ENCODE measurements around the gene ICOSLG.
"Not testable (repeated sequence)": the region's sequence is repeated elsewhere in the genome, so short reads cannot be mapped to it uniquely, and the experiment has no call there.

Gene ICOSLG

DNA sequence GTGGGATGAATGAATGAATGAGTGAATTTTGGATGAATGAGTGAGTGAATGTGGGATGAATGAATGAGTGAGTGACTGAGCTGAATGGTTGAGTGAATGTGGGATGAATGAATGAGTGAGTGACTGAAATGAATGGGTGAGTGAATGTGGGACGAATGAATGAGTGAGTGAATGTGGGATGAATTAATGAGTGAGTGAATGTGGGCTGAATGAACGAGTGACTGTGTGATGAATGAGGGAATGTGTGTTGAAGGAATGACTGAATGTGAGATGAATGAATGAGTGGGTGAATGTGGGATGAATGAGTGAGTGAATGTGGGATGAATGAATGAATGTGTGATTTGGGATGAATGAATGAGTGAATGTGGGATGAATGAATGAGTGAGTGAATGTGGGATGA is 28.8 kb downstream of the ICOSLG start:
- DNase-seq (ENCODE audit: low read depth); H3K4me3 ChIP-seq (ENCODE audit: low read depth, low read length): not testable (repeated sequence)

DNA sequence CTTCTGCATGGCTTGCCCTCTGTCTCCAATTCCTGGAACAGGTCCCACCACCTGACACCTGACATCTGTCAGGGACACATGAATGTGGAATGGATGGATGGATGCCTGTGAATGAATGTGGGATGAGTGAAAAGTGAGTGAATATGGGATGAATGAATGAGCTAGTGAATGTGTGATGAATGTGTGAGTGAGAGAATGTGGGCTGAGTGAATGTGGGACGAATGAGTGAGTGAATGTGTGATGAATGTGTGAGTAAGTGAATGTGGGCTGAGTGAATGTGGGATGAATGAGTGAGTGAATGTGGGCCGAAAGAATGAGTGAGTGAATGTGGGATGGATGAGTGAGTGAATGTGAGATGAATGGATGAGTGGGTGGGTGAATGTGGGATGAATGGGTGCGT is 29.2 kb downstream of the ICOSLG start:
- DNase-seq (ENCODE audit: low read depth); H3K4me3 ChIP-seq (ENCODE audit: low read depth, low read length): not testable (repeated sequence)

DNA sequence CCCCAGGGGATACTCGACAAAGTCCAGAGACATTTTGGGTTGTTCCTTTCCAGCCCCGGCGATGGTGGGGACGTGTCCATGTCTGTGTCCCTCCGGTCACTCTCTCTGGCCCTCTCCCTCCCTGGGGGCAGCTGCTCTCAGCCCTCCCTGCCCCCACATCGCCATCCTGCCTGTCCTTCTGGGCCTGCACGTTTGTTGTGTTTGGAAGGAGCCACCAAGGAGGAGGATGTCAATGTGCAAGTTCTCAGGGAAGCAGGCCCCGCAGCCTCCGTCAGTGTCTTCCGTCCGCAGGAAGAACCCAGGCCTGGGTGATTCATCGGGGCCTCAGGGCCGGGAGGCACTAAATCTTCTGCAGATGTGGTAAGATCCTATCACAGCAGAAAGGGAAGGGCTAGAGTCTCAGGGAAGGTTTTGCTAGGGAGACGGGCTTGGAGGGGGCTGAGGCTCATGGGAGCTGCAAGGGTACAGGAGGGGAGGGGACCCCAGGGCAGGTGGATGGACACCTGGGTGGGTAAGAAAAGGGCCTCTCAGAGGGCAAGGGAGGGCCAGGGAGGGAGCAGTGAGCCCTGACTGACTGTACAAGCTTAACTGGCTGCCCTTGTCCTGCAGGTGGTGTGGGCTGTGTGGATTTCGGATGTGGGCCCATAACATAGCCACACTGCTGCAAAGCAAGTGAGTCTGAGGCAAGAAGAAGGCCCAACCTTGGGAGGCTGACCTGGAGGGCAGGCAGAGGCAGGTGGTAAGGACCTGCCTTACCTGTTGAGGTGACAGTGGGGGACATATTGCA is 32.7 kb downstream of the ICOSLG start:
- H3K4me3 ChIP-seq (ENCODE audit: low read depth, low read length); DNase-seq (ENCODE audit: low read depth): not testable (repeated sequence)

DNA sequence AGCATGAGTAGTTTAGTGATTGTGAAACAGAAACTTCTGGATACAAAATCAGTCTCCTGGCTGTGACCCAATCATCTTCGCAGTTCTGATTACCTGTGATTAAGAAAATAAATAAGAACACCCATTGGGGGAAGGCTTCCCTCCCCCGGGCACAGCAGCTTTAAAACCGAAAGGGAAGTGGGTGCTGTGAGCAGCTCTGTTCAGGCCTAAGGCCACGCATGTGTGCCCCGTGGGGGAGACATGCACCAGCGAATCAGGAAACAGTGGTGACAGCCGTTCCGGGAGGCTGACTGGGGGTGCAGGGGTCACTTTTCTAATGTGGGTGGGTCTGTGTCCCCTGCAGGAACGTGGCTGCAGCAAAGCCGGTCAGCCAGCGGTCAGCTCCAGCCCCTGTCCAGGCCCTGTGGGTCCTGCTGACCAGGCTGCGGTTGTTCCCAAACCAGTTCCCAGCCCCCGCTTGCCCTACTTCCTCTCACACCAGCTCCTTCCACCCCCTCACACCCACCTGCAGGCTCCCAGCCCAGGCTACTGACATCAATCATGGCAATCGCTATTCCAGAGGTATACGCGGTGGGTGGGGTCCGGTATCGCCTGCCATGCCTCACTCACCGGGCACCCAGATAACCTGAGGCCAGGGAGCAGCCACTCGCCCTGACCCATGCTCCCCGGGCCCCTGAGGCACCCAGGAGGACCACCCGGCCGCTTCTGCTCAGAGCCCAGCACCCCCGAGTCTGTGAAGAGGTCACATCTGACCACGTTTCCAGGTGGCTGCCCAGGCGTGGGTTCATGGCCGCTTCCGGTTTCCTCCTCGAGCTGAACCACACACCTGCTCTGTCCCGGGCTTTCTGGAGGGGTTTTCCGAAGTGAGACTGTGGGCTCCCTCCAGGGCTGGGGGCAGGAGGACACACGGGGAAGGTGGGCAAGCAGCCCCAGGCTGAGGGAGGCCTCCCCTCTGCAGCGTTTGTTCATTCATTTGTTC is 33.8 kb downstream of the ICOSLG start:
- H3K4me3 ChIP-seq (ENCODE audit: low read depth, low read length); DNase-seq (ENCODE audit: low read depth): not testable (repeated sequence)

DNA sequence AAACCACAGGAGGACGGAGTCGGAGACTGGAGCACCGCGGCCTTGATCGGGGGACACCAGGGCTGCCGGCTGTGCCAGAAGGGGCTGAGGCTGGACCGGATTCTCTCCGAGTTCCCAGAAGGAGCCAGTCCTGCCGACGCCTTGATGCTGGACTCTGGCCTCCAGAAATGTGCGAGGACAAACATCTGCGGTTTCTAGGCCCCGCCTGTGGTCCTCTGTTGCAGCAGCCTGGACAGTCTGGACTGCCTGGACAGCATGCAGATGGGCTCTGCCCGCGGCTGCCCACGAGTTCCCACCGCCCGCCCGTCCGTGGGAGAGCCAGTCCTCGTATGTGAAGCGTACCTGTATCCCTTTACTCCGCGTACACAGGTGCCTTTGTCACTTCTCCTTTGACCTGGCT is 34.6 kb downstream of the ICOSLG start:
- DNase-seq (ENCODE audit: low read depth) = not testable (repeated sequence)

DNA sequence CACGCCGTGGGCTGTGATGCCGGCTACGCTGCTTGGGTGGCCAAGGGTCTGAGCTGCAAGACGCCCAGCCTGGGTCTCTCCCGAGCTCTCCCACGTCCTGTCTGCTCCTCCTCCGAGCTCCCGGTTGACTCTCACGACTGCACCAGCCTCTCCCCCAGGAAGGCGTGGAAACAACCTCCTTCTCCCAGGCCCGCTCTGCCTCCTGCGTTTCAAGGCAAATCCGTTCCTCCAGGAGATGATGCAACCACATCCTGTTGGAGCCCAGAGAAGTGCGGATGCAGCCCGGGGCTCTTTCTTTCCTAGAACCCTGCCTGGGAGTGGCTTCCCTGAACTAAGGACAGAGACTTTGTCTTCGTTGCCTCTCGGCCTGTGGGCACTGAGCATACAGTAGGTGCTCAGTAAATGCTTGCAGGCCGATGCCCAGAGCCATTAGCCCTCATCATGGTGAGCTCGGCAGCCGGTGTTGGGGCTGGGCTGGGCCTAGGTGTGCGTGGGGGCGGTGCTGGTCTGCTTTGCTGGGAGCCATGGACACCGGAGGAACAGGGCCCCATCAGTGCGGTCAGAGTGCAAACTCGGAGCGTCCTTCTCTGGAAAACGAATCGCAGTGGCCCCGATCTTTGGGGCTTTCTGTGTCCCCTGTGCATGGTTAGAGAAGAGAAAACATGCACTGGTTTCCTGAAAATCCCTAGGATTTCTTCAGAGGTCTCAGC is 38.0 kb downstream of the ICOSLG start:
- DNase-seq (ENCODE audit: low read depth); H3K4me3 ChIP-seq (ENCODE audit: low read depth, low read length): not testable (repeated sequence)

More for the DNA sequence above, 34.6 kb downstream of the ICOSLG start:
- H3K4me3 ChIP-seq (ENCODE audit: low read depth, low read length) = not testable (repeated sequence)

DNA sequence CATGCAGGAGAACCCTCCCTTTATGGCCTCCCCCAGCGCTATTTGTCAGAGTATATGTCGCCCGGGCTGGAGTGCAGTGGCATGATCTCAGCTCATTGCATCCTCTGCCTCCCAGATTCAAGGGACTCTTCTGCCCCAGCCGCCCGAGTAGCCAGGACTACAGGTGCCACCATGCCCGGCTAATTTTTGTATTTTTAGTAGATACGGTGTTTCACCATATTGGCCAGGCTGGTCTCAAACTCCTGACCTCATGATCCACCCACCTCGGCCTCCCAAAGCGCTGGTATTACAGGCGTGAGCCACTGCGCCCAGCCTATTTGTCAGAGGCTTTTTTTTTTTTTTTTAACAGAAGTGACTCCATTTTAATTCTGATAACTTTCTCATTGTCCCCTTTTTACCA is 40.7 kb downstream of the ICOSLG start:
- H3K4me3 ChIP-seq (ENCODE audit: low read depth, low read length); DNase-seq (ENCODE audit: low read depth): not testable (repeated sequence)

DNA sequence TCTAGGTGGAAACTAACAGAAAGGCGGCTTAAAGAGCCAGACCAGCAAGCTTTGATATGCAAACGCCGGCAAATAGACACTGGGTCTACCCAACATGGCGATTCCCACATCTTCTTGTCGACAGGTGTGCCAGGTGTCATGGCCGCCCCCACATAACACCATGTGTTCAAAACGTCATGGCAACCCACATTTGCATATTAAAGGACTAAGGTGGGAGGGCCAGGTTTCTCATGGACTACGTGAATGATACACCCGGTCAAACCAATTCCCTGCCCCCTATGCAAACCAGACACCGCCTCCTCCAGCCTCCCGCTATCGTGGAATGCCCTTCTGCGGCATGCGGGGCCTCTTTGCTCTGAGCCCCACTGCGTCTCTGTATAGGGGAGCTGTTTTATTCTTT is 41.3 kb downstream of the ICOSLG start:
- no peak overlapping the region for H3K4me3 ChIP-seq (ENCODE audit: low read depth, low read length)
- DNase-seq (ENCODE audit: low read depth) = no peak
- TF ChIP-seq, protein P1, sequence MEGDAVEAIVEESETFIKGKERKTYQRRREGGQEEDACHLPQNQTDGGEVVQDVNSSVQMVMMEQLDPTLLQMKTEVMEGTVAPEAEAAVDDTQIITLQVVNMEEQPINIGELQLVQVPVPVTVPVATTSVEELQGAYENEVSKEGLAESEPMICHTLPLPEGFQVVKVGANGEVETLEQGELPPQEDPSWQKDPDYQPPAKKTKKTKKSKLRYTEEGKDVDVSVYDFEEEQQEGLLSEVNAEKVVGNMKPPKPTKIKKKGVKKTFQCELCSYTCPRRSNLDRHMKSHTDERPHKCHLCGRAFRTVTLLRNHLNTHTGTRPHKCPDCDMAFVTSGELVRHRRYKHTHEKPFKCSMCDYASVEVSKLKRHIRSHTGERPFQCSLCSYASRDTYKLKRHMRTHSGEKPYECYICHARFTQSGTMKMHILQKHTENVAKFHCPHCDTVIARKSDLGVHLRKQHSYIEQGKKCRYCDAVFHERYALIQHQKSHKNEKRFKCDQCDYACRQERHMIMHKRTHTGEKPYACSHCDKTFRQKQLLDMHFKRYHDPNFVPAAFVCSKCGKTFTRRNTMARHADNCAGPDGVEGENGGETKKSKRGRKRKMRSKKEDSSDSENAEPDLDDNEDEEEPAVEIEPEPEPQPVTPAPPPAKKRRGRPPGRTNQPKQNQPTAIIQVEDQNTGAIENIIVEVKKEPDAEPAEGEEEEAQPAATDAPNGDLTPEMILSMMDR (IDR thresholded peaks at IDR 0.05; ENCODE audit: control insufficient read depth, extremely low read depth, insufficient read depth) = no peak

DNA sequence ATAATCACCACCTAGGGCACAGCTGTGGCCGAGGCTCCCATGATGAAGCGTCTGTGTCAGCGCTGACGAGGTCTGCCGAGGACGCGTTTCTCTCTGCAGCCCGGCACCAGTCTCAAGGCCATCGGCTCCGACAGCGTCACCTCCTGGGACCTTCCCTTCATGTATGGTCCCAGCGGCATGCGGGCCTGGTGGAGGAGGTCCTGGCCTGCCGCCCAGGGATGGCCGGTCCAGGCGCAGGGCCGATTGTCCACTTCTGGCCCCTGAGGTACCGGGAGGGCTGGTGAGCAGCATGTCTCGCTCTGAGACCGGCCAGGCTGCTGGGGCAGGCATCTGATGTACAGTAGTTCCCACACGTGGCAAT is 43.6 kb downstream of the ICOSLG start:
- not testable (repeated sequence) for DNase-seq (ENCODE audit: low read depth); H3K4me3 ChIP-seq (ENCODE audit: low read depth, low read length)

DNA sequence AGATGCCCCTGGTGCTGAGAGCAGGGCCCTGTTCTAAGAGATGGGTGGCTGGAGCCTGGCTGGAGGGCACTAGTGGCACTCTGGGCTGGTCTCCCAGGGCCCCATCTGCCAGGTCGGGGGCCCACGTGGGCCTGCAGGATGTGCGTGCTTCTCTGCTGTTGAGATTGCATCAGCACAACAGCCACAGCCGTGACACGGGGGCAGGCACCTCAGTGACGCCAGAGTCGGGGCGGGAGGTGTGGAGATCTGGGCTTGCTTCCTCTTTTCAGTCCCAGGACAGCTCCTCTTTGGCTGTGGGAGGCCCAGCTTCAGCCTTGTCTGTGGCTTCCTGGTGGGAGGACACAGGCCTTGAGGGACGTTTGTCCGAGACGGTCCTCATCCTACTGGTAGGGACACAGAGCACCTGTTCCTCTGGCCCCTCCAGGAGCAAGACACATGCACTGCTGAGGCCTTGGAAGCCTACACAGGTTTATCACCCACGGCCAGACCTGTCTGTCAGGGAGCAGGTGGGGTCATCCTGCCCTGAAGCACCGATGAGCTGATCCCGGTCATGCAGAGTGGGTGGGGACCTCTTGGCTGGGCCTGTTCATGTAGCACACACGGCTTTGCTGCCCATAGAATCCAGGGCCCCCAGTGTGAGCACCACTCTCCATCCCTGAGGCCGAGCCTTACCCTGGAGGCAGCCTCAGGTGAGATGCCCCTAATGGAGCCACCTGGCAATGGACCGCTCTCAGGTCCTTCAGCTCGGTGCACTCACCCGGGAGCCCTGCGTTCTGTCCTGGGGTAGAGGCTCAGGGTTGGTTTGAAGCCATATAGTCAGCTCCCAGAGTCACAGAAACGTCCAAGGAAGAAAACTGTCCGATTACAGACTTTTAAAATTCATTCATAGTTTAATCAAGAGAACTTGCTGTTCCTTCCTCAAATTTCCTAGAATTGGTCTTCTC is 44.3 kb downstream of the ICOSLG start:
- H3K4me3 ChIP-seq (ENCODE audit: low read depth, low read length); DNase-seq (ENCODE audit: low read depth): not testable (repeated sequence)

DNA sequence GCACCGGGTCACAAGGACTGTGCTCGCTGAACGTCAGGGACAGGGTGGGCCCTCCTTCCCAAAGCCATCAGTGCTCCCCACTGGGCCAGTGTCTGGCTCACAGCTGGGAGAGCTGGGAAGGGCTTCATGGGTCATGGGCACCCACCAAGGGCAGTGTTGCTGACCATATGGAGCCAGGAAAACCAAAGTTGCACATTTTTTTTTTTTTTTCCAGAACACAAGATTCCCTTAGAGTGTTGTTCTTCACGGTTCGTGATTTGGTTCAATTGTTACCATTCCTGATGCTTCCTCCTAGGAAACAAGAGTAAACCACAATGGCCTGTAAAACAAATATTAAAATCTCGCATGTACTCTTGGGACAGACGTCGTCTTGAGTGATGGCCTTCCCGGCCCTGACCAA is 45.9 kb downstream of the ICOSLG start:
- DNase-seq (ENCODE audit: low read depth); H3K4me3 ChIP-seq (ENCODE audit: low read depth, low read length): not testable (repeated sequence)

DNA sequence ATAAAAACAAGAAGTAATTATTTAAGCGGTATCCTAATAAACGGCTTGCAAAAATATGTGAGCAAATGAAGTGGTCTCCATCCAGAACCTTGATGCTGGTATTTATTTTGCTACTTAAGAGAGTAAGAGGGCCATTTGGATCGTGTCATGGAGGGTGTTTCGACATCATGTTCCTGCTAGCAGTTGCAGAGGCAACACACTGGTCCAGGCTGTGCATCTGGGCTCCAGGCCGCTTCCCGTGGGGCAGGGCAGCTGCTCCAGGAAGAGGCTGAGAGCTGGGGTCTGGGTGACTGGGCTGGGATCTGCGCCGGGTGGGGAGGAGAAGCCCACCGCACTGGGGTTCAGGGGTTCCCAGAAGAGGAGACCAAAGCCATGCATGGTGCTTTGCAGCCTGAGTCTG is 46.3 kb downstream of the ICOSLG start:
- not testable (repeated sequence) for H3K4me3 ChIP-seq (ENCODE audit: low read depth, low read length); DNase-seq (ENCODE audit: low read depth)

DNA sequence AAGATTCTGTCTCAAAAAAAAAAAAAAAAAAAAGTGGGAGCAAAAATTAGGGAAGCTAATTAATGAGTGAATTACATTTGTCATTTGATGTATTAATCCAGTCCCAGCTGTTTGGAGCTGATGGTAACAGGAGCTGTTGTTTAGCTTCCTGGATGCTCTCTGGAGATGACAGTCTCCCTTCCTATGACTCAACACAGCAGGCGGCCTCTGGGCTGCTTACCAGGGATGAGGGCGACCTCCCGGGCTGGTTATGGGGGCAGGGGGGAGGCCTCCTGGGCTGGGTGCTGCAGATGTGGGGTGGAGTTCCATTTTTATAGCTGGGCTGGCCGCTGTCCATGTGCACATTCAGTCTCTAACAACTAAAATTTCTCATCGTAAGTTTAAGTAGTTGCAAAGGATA is 47.6 kb downstream of the ICOSLG start:
- not testable (repeated sequence) for H3K4me3 ChIP-seq (ENCODE audit: low read depth, low read length); DNase-seq (ENCODE audit: low read depth)

DNA sequence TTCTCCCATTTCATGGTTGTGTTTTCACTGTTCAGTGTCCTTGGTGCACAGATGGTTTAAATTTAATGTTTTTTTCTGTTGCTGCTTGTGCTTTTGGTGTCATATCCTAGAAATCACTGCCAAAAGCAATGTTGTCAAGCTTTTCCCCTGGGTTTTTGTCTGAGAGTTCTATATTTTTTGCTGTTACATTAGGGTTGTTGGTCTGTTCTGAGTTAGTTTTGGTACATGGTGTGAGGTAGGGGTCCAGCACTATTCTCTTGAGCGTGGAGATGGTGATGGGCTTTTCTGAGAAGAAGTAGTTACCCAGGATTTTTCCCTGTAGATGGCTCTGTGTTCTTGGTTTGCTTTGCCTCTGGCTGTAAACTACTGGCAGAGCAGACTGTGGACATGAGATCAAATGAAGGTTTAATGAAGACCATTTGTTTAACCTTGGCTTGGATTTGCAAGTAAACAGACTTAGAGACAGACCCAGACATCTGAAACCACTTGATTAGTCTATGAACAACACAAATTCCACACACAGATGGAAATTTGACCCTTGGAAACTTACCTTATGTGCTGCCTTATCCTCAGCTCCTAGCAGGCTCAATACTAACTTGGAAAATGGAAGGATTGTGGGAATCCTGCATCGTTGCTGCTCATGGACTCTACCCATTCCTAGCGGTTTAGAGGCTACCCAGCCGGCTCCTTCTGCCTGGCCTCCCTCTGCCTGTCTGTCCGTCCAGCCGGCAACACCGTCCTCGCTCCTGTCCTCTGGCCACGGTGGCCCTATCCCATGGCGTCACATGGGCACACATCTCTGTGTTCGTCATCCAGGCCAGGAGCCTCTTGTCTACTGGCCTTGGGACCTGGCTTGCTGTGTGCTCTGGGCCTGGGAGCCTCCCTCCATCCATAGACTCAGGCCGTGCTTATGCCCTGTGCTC is 50.1 kb downstream of the ICOSLG start:
- DNase-seq (ENCODE audit: low read depth); H3K4me3 ChIP-seq (ENCODE audit: low read depth, low read length): not testable (repeated sequence)

DNA sequence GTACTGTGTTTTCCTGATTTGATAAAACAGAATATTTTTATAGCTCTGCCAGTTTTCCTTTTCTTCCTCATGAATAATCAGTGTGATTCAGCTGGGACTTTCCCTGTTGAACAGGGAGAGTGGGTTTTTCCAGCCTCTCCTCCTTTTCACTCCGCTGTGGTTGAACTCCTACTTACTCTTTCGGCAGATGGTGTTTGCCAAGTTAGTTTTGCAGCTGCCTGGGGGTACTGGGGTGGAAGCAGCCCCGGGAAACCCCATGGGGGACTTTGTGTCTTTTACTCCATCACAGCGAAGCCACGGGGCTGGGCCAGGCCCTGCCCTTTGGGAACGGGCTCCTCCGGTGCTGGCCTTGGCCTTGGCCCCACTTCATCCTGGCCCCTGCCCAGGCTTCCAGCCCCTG is 55.9 kb downstream of the ICOSLG start:
- not testable (repeated sequence) for H3K4me3 ChIP-seq (ENCODE audit: low read depth, low read length); DNase-seq (ENCODE audit: low read depth)

DNA sequence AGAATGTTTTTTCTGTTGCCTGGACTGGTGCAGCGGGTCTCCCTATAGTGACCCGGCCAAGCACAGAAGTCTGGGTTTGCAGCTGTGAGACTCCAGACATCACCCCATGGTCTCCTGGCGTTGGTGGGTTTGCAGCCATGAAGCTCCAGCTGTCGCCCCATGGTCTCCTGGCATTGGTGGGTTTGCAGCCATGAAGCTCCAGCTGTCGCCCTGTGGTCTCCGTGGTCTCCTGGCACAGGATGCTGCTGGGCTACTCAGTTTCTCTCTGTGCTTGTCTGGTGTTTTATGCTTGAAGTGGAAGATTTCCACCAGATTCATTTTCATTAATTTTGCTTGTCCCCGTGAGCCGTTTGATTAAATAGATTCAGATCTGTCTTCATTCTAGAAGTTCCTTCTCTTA is 58.5 kb downstream of the ICOSLG start:
- DNase-seq (ENCODE audit: low read depth); H3K4me3 ChIP-seq (ENCODE audit: low read depth, low read length): not testable (repeated sequence)

Measured in LNCaP clone FGC (cell line).